SK-N-SH treated with all-trans-retinoic acid at 6 μM for 48 hours (cell line): ENCODE data around the gene SSTR5.
A peak's percentile ranks its signal among the peaks of the same experiment; 100 is the strongest.

Experiments
- ATAC-seq: fragments of 200-7000 bp; cut with Tn5 transposase; 3 replicates; pipeline ENCODE4 v1.9.1; 2020; ENCODE audit warnings: mild to moderate bottlenecking, moderate library complexity
- ARNTL ChIP-seq: fragments of 450-650 bp; formaldehyde crosslinking; IDR thresholded peaks from 2 replicates; pipeline ENCODE4 v1.5.0; 2020; ENCODE audit warnings: low read depth, mild to moderate bottlenecking, moderate library complexity, borderline replicate concordance
- BACH2 ChIP-seq: fragments of 250-450 bp; sonication (Bioruptor Pico); IDR thresholded peaks from 2 replicates; pipeline ENCODE4 v1.9.0; 2021; ENCODE audit warnings: mild to moderate bottlenecking, borderline replicate concordance
- CREB5 ChIP-seq: fragments of 250-450 bp; sonication (Bioruptor Pico); IDR thresholded peaks from 2 replicates; pipeline ENCODE4 v1.5.1; 2020; ENCODE audit warnings: low read depth, mild to moderate bottlenecking, moderate library complexity
- CSDC2 ChIP-seq: fragments of 250-450 bp; sonication (Bioruptor Pico); IDR thresholded peaks from 2 replicates; pipeline ENCODE4 v1.5.0; 2020; ENCODE audit warnings: mild to moderate bottlenecking, moderate library complexity
- CSRNP3 ChIP-seq: fragments of 250-450 bp; sonication (Bioruptor Pico); IDR thresholded peaks from 2 replicates; pipeline ENCODE4 v1.5.1; 2021; ENCODE audit warnings: mild to moderate bottlenecking, moderate library complexity
- ISL1 ChIP-seq: fragments of 250-450 bp; sonication (Bioruptor Pico); IDR thresholded peaks from 2 replicates; pipeline ENCODE4 v2.1.2; 2022; ENCODE audit warnings: mild to moderate bottlenecking, moderate library complexity
- OSR1 ChIP-seq: fragments of 250-450 bp; sonication (Bioruptor Pico); IDR thresholded peaks from 2 replicates; pipeline ENCODE4 v1.8.0; 2022; ENCODE audit warnings: moderate library complexity, mild to moderate bottlenecking, inconsistent platforms
- PATZ1 ChIP-seq: fragments of 250-450 bp; sonication (Bioruptor Pico); IDR thresholded peaks from 2 replicates; pipeline ENCODE4 v1.8.0; 2020; ENCODE audit warnings: mild to moderate bottlenecking, moderate library complexity, borderline replicate concordance
- POU6F1 ChIP-seq: fragments of 250-450 bp; sonication (Bioruptor Pico); IDR thresholded peaks from 2 replicates; pipeline ENCODE4 v1.8.0; 2021; ENCODE audit warnings: low read depth, mild to moderate bottlenecking, moderate library complexity, borderline replicate concordance
- PPARA ChIP-seq: fragments of 250-450 bp; sonication (Bioruptor Pico); IDR thresholded peaks from 2 replicates; pipeline ENCODE4 v1.5.0; 2020; ENCODE audit warnings: mild to moderate bottlenecking, borderline replicate concordance
- RARB ChIP-seq: fragments of 250-450 bp; sonication (Bioruptor Pico); IDR thresholded peaks from 2 replicates; pipeline ENCODE4 v1.8.0; 2021; ENCODE audit warnings: mild to moderate bottlenecking, moderate library complexity
- SNAI2 ChIP-seq: fragments of 250-450 bp; sonication (Bioruptor Pico); IDR thresholded peaks from 2 replicates; pipeline ENCODE4 v1.5.0; 2020; ENCODE audit warnings: mild to moderate bottlenecking, moderate library complexity
- TCF4 ChIP-seq: fragments of 250-450 bp; sonication (Bioruptor Pico); IDR thresholded peaks from 2 replicates; pipeline ENCODE4 v1.8.0; 2021; ENCODE audit warnings: mild to moderate bottlenecking, moderate library complexity, borderline replicate concordance
- TOX ChIP-seq: fragments of 250-450 bp; sonication (Bioruptor Pico); IDR thresholded peaks from 2 replicates; pipeline ENCODE4 v1.8.0; 2021; ENCODE audit warnings: mild to moderate bottlenecking, moderate library complexity, borderline replicate concordance
- ZFP30 ChIP-seq: fragments of 450-650 bp; formaldehyde crosslinking; IDR thresholded peaks from 2 replicates; pipeline ENCODE4 v1.5.0; 2022; ENCODE audit warnings: mild to moderate bottlenecking, moderate library complexity
- ZNF565 ChIP-seq: fragments of 450-650 bp; formaldehyde crosslinking; conservative IDR thresholded peaks from 2 replicates; pipeline ENCODE4 v1.5.0; 2020; ENCODE audit warnings: low read depth, mild to moderate bottlenecking, moderate library complexity
- ZNF70 ChIP-seq: fragments of 450-650 bp; formaldehyde crosslinking; IDR thresholded peaks from 2 replicates; pipeline ENCODE4 v1.5.0; 2020; ENCODE audit warnings: mild to moderate bottlenecking, moderate library complexity
- ZNF8 ChIP-seq: fragments of 450-650 bp; formaldehyde crosslinking; IDR thresholded peaks from 2 replicates; pipeline ENCODE4 v1.5.0; 2020; ENCODE audit warnings: mild to moderate bottlenecking, moderate library complexity

Gene SSTR5

GRCh38 chr16:1066584-1067172 is 5.9 kb upstream of the SSTR5 start (continued):
- no peak for TF ChIP-seq SNAI2 (CRISPR knock-in tag)
- TF ChIP-seq TOX (CRISPR knock-in tag), result no peak

- no peak for ATAC-seq
- TF ChIP-seq PPARA (CRISPR knock-in tag) (no peak), CREB5 (CRISPR knock-in tag) (no peak), BACH2 (CRISPR knock-in tag) (no peak), CSRNP3 (CRISPR knock-in tag) (no peak), OSR1 (CRISPR knock-in tag) (no peak), RARB (no peak), ZNF70 (CRISPR knock-in tag) (no peak), SNAI2 (CRISPR knock-in tag) (no peak), POU6F1 (CRISPR knock-in tag) (no peak), TOX (CRISPR knock-in tag) (no peak)
- TF ChIP-seq, all 23 proteins: peak for 0
Observed at GRCh38 chr16:1067629-1068028, 4.9 kb upstream of the SSTR5 start.

- TF ChIP-seq TCF4 (CRISPR knock-in tag) (no peak), ISL1 (no peak), CSDC2 (no peak), PPARA (CRISPR knock-in tag) (no peak), ZNF565 (CRISPR knock-in tag) (no peak), RARB (no peak), CREB5 (CRISPR knock-in tag) (no peak), ZNF70 (CRISPR knock-in tag) (no peak), OSR1 (CRISPR knock-in tag) (no peak), ZFP30 (CRISPR knock-in tag) (no peak), ZNF8 (no peak)
- peak; percentile 13; the same call in 2 of the 3 replicates for ATAC-seq
Observed at GRCh38 chr16:1068451-1068850, 4.1 kb upstream of the SSTR5 start.

- ATAC-seq, result no peak
- TF ChIP-seq TCF4 (CRISPR knock-in tag), result no peak
Observed at GRCh38 chr16:1069154-1069553, 3.4 kb upstream of the SSTR5 start.

- TF ChIP-seq RARB, result no peak
- TF ChIP-seq ARNTL (CRISPR knock-in tag), result no peak
- TF ChIP-seq SNAI2 (CRISPR knock-in tag), result no peak
- TF ChIP-seq PATZ1, result no peak
- no peak for TF ChIP-seq TCF4 (CRISPR knock-in tag)
- TF ChIP-seq CSDC2, result no peak
- TF ChIP-seq CSRNP3 (CRISPR knock-in tag), result no peak
- TF ChIP-seq, all 23 proteins: peak for 0
Observed at GRCh38 chr16:1070084-1070863, 2.3 kb upstream of the SSTR5 start.

More at GRCh38 chr16:1070084-1070863, 2.3 kb upstream of the SSTR5 start:
- ATAC-seq, result no peak
